SK-N-SH (cell line): ENCODE data around the gene PDE10A. TPM values are rescaled to one million over a fixed set of nuclear protein-coding genes. Genes with fewer than 3 reads are reported as not detected.

ENCODE experiments used
- CTCF ChIA-PET: fragments of 300-600, 350-600 bp; formaldehyde crosslinking; extraction: SDS; loops from one replicate; lab custom pipeline; 2021; lab: Yijun Ruan, JAX
- POLR2A ChIA-PET: fragments of 350-600 bp; sonication (Branson Sonifier 250); formaldehyde crosslinking; extraction: SDS; loops from one replicate; lab custom pipeline; 2020; ENCODE audit warnings: antibody characterized with exemption, inconsistent platforms; lab: Yijun Ruan, JAX
- DNase-seq: peaks from one replicate; pipeline ENCODE4 v3.0.0; 2012
- H2AFZ ChIP-seq: fragments of 200-600 bp; sonication (generic); 2 replicates; pipeline ENCODE4 v1.8.1; 2016; ENCODE audit warnings: antibody characterized with exemption, mild to moderate bottlenecking, low read depth
- H3F3A ChIP-seq: fragments of 200-600 bp; sonication (generic); replicated peaks from 2 replicates; pipeline ENCODE3; 2016; ENCODE audit warnings: antibody characterized with exemption, mild to moderate bottlenecking; ENCODE audit not compliant: insufficient read depth
- H3K27ac ChIP-seq, 2 experiments: fragments of 200-500 bp in 1 of 2; fragments of 200-600 bp in 1 of 2; sonication (Bioruptor generic) in 1 of 2; sonication (generic), shearing (Covaris generic) in 1 of 2; 2 replicates each; pipeline versions ENCODE4 v1.5.1 to v1.6.1; 2014 to 2016; ENCODE audit warnings: low read depth in 2 of 2, inconsistent platforms in 1 of 2, low read length in 1 of 2, mild to moderate bottlenecking in 1 of 2, mixed read lengths in 1 of 2
- H3K27me3 ChIP-seq: fragments of 200-600 bp; sonication (generic), shearing (Covaris generic); 2 replicates; pipeline ENCODE4 v1.6.1; 2016; ENCODE audit warnings: mixed run types; ENCODE audit not compliant: insufficient read depth
- H3K36me3 ChIP-seq, 2 experiments: fragments of 200-500 bp in 1 of 2; fragments of 200-600 bp in 1 of 2; sonication (Bioruptor generic) in 1 of 2; sonication (generic) in 1 of 2; replicated peaks in 1 of 2; 2 replicates each; pipeline versions ENCODE3 to v1.5.1; 2014 to 2016; ENCODE audit warnings: low read length in 1 of 2, mild to moderate bottlenecking in 1 of 2; ENCODE audit not compliant: insufficient read depth in 2 of 2, control insufficient read depth in 1 of 2
- H3K4me1 ChIP-seq, 2 experiments: fragments of 200-500 bp in 1 of 2; fragments of 200-600 bp in 1 of 2; sonication (Bioruptor generic) in 1 of 2; sonication (generic), shearing (Covaris generic) in 1 of 2; 2 replicates each; pipeline versions ENCODE4 v1.5.1 to v1.6.1; 2014 to 2016; ENCODE audit warnings: low read depth in 1 of 2, low read length in 1 of 2, mixed run types in 1 of 2; ENCODE audit not compliant: insufficient read depth in 2 of 2, control insufficient read depth in 1 of 2
- H3K4me2 ChIP-seq: fragments of 200-600 bp; sonication (generic), shearing (Covaris generic); 2 replicates; pipeline ENCODE4 v1.6.1; 2017; ENCODE audit warnings: mixed run types
- H3K4me3 ChIP-seq, 2 experiments: fragments of 200-500 bp in 1 of 2; fragments of 200-600 bp in 1 of 2; sonication (Bioruptor generic) in 1 of 2; sonication (generic), shearing (Covaris generic) in 1 of 2; 2 replicates each; pipeline versions ENCODE4 v1.5.1 to v1.8.1; 2014 to 2016; ENCODE audit warnings: low read depth in 2 of 2, inconsistent platforms in 1 of 2, low read length in 1 of 2, mild to moderate bottlenecking in 1 of 2, mixed read lengths in 1 of 2, moderate library complexity in 1 of 2
- H3K79me2 ChIP-seq: fragments of 200-600 bp; sonication (generic); 2 replicates; pipeline ENCODE4 v1.8.1; 2017; ENCODE audit warnings: mild to moderate bottlenecking; ENCODE audit not compliant: insufficient read depth
- H3K9ac ChIP-seq: fragments of 200-600 bp; sonication (generic); 2 replicates; pipeline ENCODE4 v1.6.1; 2017; ENCODE audit warnings: mixed run types
- H3K9me2 ChIP-seq: fragments of 200-600 bp; sonication (generic); 2 replicates; pipeline ENCODE4 v1.6.1; 2017; ENCODE audit warnings: mixed run types
- H3K9me3 ChIP-seq: fragments of 200-600 bp; sonication (generic); 2 replicates; pipeline ENCODE4 v1.6.1; 2017; ENCODE audit warnings: mixed run types, mild to moderate bottlenecking, moderate library complexity
- H4K20me1 ChIP-seq: fragments of 200-600 bp; sonication (generic); 2 replicates; pipeline ENCODE4 v1.6.1; 2017; ENCODE audit warnings: mild to moderate bottlenecking, mixed run types; ENCODE audit not compliant: insufficient read depth
- ELF1 ChIP-seq: IDR thresholded peaks from 2 replicates; pipeline ENCODE4 v1.4.0; 2012
- EP300 ChIP-seq, 2 experiments: IDR thresholded peaks; 2 replicates each; pipeline versions ENCODE4 v1.4.0 to v1.6.1; 2012; ENCODE audit warnings: borderline replicate concordance in 1 of 2, low read depth in 1 of 2, low read length in 1 of 2
- FOSL2 ChIP-seq: IDR thresholded peaks from 2 replicates; pipeline ENCODE4 v1.4.0; 2012; ENCODE audit warnings: low read depth, mild to moderate bottlenecking, moderate library complexity, borderline replicate concordance
- FOXJ3 ChIP-seq: sonication (generic); formaldehyde crosslinking; IDR thresholded peaks from 2 replicates; pipeline ENCODE4 v1.5.1; 2020; ENCODE audit warnings: mild to moderate bottlenecking, missing genetic modification reagents
- FOXM1 ChIP-seq: IDR thresholded peaks from 2 replicates; pipeline ENCODE4 v1.4.0; 2012; ENCODE audit warnings: low read depth, mild to moderate bottlenecking
- GABPA ChIP-seq: IDR thresholded peaks from 2 replicates; pipeline ENCODE4 v1.4.0; 2012; ENCODE audit warnings: low read depth, mild to moderate bottlenecking
- GATA2 ChIP-seq: sonication (generic); formaldehyde crosslinking; IDR thresholded peaks from 2 replicates; pipeline ENCODE4 v1.5.0; 2020; ENCODE audit warnings: mild to moderate bottlenecking, missing genetic modification reagents
- JUND ChIP-seq: IDR thresholded peaks from 2 replicates; pipeline ENCODE4 v1.4.0; 2012
- MXI1 ChIP-seq: IDR thresholded peaks from 2 replicates; pipeline ENCODE4 v1.6.1; 2012; ENCODE audit warnings: mild to moderate bottlenecking, low read depth, low read length, improper control_type of control experiment
- POLR2AphosphoS5 ChIP-seq: IDR thresholded peaks from 2 replicates; pipeline ENCODE4 v1.6.1; 2012; ENCODE audit warnings: low read depth, low read length
- RAD21 ChIP-seq: IDR thresholded peaks from 2 replicates; pipeline ENCODE4 v1.6.1; 2012; ENCODE audit warnings: mild to moderate bottlenecking, low read length
- RCOR1 ChIP-seq: fragments of 150-350 bp; IDR thresholded peaks from 2 replicates; pipeline ENCODE4 v1.6.1; 2017; ENCODE audit warnings: antibody characterized with exemption, low read length
- RXRA ChIP-seq: IDR thresholded peaks from 2 replicates; pipeline ENCODE4 v1.4.0; 2012; ENCODE audit warnings: low read depth, mild to moderate bottlenecking, borderline replicate concordance
- SIN3A ChIP-seq: IDR thresholded peaks from 2 replicates; pipeline ENCODE4 v1.6.1; 2012; ENCODE audit warnings: low read depth, mild to moderate bottlenecking, low read length, moderate library complexity, borderline replicate concordance
- SMC3 ChIP-seq: IDR thresholded peaks from 2 replicates; pipeline ENCODE4 v1.6.1; 2012; ENCODE audit warnings: low read depth, low read length, improper control_type of control experiment
- TAF1 ChIP-seq: IDR thresholded peaks from 2 replicates; pipeline ENCODE4 v1.6.1; 2012; ENCODE audit warnings: low read depth, mild to moderate bottlenecking, low read length, moderate library complexity, borderline replicate concordance
- YY1 ChIP-seq: IDR thresholded peaks from 2 replicates; pipeline ENCODE4 v1.4.0; 2012; ENCODE audit warnings: low read depth, mild to moderate bottlenecking
- WGBS: methylation state at CpG from one replicate; pipeline ENCODE4 v1.1.6; 2017; ENCODE audit warnings: low lambda C conversion rate; 5-methylcytosine and 5-hydroxymethylcytosine counted together
- polyA plus RNA-seq, 3 experiments: library from polyadenylated mRNA; depleted of rRNA; stranded (reverse); fragments of >200 nt; gene quantifications; 2 replicates each; pipeline ENCODE4 v1.2.3, GENCODE V29; 2012
- TF ChIP-seq, protein P1 (sequence below): fragments of 150-350 bp; IDR thresholded peaks from 2 replicates; pipeline ENCODE4 v1.6.1; 2017; ENCODE audit warnings: antibody characterized with exemption, low read length, low read depth, borderline replicate concordance
- TF ChIP-seq, protein P2 (sequence below): IDR thresholded peaks from 2 replicates; pipeline ENCODE4 v1.4.0; 2012; ENCODE audit warnings: low read depth, borderline replicate concordance
- TF ChIP-seq, protein P3 (sequence below): IDR thresholded peaks from 2 replicates; pipeline ENCODE4 v1.6.1; 2012; ENCODE audit warnings: mild to moderate bottlenecking, low read depth, low read length, moderate library complexity
- TF ChIP-seq, protein P4 (sequence below): IDR thresholded peaks from 2 replicates; pipeline ENCODE4 v1.4.0; 2012; ENCODE audit warnings: low read depth, borderline replicate concordance

PDE10A gene
- polyA plus RNA-seq, 1 of the 3 experiments (the other 2 are of a cell fraction) = 0.43 TPM

DNA sequence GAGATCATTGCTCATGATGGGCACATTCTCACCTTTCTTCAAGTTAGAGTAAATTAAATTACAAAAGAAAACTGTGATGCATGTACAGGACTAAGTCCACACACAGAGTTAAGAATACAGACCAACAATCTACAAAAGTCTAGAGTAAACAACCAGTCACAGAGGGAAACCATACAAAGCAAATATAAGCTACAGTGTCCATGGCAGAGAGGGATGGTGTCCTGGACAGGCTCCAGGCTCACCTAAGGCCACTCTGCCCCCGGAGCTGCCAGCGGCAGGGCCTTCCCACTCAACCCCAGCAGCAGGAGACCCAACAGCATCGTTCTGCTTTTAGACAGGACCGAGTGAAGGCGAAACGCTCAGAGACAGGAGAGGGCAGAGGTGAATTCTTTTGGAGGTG is 16.0 kb downstream of the PDE10A start:
- ChIA-PET CTCF (interaction anchor here (1.2 kb wide), 1 partner anchor 11 kb away, joined by 5 read pairs; no protein-coding TSS in a partner anchor), POLR2A (no interaction called here)
- no peak overlapping the region for H3K27ac ChIP-seq
- H2AFZ ChIP-seq = no peak overlapping the region
- H3K9me3 ChIP-seq = no peaks in the 10 kb centered on the region
- H3K36me3 ChIP-seq = no peaks in the 10 kb centered on the region
- WGBS = 55% methylated on average over 6 of the region's 6 CpGs
- no peak overlapping the region for H3K4me3 ChIP-seq
- H3K4me2 ChIP-seq = no peak overlapping the region
- H3K79me2 ChIP-seq = no peaks in the 10 kb centered on the region
- TF ChIP-seq GABPA (no peak), YY1 (no peak), EP300 (IDR thresholded peaks at IDR 0.05; ENCODE audit: borderline replicate concordance in 1 of 2, low read depth in 1 of 2, low read length in 1 of 2) (no peak), RCOR1 (no peak), SMC3 (no peak), FOXM1 (no peak), GATA2 (no peak)
- TF ChIP-seq, protein P1, sequence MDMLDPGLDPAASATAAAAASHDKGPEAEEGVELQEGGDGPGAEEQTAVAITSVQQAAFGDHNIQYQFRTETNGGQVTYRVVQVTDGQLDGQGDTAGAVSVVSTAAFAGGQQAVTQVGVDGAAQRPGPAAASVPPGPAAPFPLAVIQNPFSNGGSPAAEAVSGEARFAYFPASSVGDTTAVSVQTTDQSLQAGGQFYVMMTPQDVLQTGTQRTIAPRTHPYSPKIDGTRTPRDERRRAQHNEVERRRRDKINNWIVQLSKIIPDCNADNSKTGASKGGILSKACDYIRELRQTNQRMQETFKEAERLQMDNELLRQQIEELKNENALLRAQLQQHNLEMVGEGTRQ = no peak
- no peaks in the 10 kb centered on the region for H3K9me2 ChIP-seq
- no peak overlapping the region for H3K9ac ChIP-seq
- no peaks in the 10 kb centered on the region for H4K20me1 ChIP-seq
- peaks cover 0 to 11% of the 10 kb centered on the region in 2 experiments; a peak in 1 of 4 replicates for H3K4me1 ChIP-seq
- H3K27me3 ChIP-seq = no peaks in the 10 kb centered on the region
- peaks cover 5% of the 10 kb centered on the region for H3F3A ChIP-seq
- DNase-seq = no peak

- no peak for DNase-seq
- H3K79me2 ChIP-seq = no peaks in the 10 kb centered on the region
- 58% methylated on average over 6 of the region's 6 CpGs for WGBS
- peaks cover 5% of the 10 kb centered on the region for H3F3A ChIP-seq
- ChIA-PET CTCF (interaction anchor here (1.1 kb wide), 1 partner anchor 11 kb away, joined by 3 read pairs; no protein-coding TSS in a partner anchor), POLR2A (no interaction called here)
- no peaks in the 10 kb centered on the region for H3K9me2 ChIP-seq
- H3K4me2 ChIP-seq = no peak overlapping the region
- H3K27me3 ChIP-seq = no peaks in the 10 kb centered on the region
- no peaks in the 10 kb centered on the region for H3K9me3 ChIP-seq
- peaks cover 0 to 11% of the 10 kb centered on the region in 2 experiments; a peak in 1 of 4 replicates for H3K4me1 ChIP-seq
- H3K36me3 ChIP-seq = no peaks in the 10 kb centered on the region
- no peak overlapping the region for H3K4me3 ChIP-seq
- no peak overlapping the region for H3K27ac ChIP-seq
- no peaks in the 10 kb centered on the region for H4K20me1 ChIP-seq
- no peak overlapping the region for H2AFZ ChIP-seq
- H3K9ac ChIP-seq = no peak overlapping the region
- TF ChIP-seq JUND (no peak), TAF1 (no peak), RXRA (no peak), ELF1 (no peak), POLR2AphosphoS5 (no peak), FOSL2 (no peak), MXI1 (no peak), SMC3 (no peak), YY1 (no peak), RAD21 (no peak), SIN3A (no peak), FOXJ3 (CRISPR knock-in tag) (no peak)
- TF ChIP-seq, protein P2, sequence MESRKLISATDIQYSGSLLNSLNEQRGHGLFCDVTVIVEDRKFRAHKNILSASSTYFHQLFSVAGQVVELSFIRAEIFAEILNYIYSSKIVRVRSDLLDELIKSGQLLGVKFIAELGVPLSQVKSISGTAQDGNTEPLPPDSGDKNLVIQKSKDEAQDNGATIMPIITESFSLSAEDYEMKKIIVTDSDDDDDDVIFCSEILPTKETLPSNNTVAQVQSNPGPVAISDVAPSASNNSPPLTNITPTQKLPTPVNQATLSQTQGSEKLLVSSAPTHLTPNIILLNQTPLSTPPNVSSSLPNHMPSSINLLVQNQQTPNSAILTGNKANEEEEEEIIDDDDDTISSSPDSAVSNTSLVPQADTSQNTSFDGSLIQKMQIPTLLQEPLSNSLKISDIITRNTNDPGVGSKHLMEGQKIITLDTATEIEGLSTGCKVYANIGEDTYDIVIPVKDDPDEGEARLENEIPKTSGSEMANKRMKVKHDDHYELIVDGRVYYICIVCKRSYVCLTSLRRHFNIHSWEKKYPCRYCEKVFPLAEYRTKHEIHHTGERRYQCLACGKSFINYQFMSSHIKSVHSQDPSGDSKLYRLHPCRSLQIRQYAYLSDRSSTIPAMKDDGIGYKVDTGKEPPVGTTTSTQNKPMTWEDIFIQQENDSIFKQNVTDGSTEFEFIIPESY = no peak
- TF ChIP-seq, protein P3, sequence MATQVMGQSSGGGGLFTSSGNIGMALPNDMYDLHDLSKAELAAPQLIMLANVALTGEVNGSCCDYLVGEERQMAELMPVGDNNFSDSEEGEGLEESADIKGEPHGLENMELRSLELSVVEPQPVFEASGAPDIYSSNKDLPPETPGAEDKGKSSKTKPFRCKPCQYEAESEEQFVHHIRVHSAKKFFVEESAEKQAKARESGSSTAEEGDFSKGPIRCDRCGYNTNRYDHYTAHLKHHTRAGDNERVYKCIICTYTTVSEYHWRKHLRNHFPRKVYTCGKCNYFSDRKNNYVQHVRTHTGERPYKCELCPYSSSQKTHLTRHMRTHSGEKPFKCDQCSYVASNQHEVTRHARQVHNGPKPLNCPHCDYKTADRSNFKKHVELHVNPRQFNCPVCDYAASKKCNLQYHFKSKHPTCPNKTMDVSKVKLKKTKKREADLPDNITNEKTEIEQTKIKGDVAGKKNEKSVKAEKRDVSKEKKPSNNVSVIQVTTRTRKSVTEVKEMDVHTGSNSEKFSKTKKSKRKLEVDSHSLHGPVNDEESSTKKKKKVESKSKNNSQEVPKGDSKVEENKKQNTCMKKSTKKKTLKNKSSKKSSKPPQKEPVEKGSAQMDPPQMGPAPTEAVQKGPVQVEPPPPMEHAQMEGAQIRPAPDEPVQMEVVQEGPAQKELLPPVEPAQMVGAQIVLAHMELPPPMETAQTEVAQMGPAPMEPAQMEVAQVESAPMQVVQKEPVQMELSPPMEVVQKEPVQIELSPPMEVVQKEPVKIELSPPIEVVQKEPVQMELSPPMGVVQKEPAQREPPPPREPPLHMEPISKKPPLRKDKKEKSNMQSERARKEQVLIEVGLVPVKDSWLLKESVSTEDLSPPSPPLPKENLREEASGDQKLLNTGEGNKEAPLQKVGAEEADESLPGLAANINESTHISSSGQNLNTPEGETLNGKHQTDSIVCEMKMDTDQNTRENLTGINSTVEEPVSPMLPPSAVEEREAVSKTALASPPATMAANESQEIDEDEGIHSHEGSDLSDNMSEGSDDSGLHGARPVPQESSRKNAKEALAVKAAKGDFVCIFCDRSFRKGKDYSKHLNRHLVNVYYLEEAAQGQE = no peak
- TF ChIP-seq, protein P4, sequence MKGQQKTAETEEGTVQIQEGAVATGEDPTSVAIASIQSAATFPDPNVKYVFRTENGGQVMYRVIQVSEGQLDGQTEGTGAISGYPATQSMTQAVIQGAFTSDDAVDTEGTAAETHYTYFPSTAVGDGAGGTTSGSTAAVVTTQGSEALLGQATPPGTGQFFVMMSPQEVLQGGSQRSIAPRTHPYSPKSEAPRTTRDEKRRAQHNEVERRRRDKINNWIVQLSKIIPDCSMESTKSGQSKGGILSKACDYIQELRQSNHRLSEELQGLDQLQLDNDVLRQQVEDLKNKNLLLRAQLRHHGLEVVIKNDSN = no peak
- TF ChIP-seq, protein P1 = no peak
Observed at GRCh38 chr6:165645919-165646318, 17.1 kb downstream of the PDE10A start.
